ENCODE data around the gene GALNTL6. TPM values are rescaled to one million over a fixed set of nuclear protein-coding genes. Genes with fewer than 3 reads are reported as not detected.

The GALNTL6 gene
- total RNA-seq, 1 donor from 2014 or later: 0.16 TPM

DNA sequence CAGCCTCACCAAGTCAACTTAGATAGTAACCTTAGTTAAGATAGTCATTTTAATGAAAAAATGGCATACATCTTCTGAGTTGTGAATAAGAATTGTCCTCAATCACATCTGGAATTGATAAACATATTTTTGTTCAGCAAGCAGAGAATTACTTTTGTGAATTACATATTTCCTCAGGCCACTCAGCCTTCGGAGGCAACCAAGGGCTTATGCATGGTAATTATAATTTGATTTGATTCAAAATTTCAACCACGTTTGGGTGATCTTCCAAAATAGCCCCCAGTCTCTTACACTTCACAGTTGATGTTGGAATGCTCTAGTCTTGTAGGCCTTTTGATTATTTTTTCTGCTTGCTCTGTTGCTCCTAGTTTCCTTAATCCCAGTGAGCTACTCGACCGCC lies 63.4 kb downstream of the GALNTL6 start:
- DNase-seq (ENCODE audit: low spot score): no peak

DNA sequence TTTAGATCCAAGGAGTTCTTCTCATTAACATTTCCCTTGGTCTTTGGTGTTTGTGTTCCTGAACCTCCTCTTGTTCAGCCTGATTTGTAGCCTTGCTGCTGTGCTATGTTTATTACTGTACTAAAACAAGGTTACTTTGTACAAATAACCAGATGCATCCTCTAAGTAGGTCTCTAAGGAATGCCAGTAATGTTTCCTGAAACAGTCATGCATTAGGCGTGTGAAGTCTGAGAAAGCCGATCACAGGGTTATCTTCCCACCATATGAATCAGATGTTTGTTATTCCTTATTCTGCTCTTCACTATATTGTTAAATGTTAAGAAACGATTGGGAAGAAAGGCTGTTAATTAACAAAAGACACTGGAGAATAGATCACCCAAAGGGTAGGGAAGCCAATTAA lies 66.9 kb downstream of the GALNTL6 start:
- DNase-seq (ENCODE audit: low spot score): no peak

DNA sequence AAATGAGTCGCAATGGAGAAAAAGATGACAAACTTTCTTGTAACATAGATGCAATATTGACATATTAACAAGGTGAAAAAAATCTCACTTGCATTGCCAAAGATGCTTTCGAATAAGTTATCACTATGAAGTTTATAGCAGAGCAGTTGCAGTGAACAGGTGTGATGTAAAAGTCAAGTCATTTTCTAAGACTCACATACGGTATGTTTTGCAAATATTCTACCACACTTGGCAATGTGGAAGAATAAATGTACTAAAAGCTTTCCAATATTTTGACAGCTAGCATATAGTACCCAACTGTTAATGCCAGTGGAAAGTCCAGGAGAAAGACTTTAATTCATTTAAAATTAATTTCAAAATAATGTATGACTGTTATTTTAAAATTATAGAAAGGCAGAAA lies 76.5 kb downstream of the GALNTL6 start:
- DNase-seq (ENCODE audit: low spot score): no peak

DNA sequence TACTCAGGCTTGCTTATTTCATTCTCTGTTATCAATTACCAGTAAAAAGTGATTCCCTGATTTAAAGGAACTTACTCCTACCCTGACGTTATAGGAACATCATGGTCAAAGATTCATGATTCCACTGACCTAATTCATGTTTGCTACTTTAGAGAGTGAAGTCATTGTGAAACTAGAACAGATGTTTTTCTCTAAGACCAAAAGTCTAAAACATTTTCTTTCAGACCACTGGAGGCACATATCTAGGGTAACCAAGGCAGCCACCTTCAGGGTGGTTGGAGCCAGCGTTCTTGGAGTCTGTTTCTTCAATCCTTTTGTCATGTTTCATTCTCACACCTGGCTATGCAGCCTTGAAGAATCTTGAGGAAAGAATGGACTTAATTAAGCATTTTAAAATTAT lies 77.8 kb downstream of the GALNTL6 start:
- no peak for DNase-seq (ENCODE audit: low spot score)

DNA sequence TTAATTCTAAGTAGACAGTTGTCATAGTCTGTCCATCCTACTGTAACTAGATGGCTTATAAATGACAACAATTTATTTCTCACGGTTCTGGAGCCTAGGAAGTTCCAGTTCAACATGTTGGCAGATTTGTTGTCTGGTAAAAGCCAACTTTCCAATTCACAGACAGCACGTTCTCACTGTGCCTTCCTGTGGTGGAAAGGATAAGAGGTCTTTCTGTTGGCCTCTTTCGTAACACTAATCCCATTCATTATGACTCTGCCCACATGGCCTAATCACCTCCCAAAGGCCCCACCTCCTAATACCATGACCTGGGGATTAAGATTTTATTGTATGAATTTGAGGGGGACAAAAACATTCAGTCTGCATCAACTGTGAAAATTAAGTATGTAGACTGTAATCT lies 83.2 kb downstream of the GALNTL6 start:
- no peak for DNase-seq (ENCODE audit: low spot score)

DNA sequence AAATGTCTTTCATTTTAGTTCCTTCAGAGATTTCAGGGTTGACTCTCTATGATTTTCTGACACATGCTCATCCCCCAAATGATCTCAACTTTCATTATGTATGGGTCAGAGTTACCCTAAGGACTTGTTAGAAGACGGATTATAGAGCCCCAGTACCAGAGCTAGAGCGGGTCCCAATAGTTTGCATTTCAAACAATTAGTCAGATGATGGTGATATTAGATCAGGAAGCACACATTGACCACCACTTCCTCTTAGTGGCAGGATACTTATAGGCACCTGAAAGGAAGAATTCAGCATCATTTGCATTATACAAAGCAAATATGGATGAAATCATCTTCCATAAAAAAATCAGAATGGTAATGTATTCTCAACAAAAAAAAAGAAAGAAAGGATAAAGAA lies 106.1 kb downstream of the GALNTL6 start:
- no peak for DNase-seq (ENCODE audit: low spot score)

DNA sequence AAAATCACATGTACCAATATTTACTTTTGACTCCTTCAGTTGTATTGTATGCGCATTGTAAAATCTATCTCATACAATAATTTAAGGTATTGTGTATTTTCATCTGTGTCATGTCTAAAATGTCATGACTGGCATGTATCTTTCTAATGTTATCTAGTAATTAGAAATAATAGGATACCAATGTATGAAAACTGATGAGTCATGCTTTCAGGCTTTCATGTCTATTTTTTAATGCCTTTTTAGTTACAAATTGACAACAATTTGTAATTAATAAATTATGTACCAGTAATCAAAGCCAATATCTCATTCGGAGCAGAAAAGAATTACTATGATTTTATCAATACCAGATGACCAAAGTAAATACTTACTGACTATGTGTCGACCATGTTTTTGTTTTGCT lies 107.7 kb downstream of the GALNTL6 start:
- DNase-seq (ENCODE audit: low spot score): no peak

DNA sequence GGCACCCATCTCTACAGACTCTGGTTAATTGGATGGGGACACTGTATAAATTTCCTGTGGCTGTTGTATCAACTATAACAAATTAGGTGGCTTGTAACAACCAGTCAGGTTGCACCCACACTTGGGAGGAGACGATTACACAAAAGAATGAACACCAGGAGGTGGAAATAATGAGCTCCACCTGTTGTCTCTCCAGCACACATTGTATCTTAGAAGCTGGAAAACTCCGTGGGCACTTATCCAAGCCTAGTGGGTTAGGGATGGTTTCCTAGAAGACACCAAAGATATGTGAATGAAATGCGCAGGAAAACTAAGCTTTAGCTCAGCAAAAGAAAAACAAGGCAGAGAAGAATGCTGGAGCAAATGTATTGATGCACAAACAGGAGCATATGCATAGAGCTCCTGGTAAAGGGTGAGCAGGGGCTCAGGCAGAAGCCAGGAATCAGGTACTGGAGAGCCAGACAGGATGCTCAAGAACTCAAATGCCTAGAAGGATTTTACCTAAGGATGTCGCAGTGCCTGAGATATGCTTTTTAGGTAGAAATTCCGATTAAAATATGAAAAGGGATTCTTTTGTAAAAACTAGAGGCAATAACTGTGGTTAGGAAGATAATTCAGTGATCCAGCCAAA lies 111.7 kb downstream of the GALNTL6 start:
- DNase-seq (ENCODE audit: low spot score): no peak

DNA sequence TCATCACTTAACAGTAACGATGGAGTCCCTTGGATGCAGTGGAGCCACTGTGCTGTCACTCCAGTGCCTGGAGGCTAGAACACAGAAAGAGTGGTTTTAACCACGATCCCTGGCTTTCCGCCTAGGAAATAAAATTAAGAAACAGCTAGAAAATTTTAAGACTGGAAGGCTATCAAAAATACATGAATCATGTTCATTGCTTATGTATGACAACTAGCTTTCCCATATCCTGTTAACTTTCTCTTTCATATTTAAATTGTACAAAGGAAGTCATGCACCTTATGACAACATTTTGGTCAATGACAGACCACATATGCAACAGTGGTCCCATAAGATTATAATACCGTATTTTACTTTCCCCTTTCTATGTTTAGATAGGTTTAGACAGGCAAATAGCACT lies 115.1 kb downstream of the GALNTL6 start:
- no peak for DNase-seq (ENCODE audit: low spot score)

DNA sequence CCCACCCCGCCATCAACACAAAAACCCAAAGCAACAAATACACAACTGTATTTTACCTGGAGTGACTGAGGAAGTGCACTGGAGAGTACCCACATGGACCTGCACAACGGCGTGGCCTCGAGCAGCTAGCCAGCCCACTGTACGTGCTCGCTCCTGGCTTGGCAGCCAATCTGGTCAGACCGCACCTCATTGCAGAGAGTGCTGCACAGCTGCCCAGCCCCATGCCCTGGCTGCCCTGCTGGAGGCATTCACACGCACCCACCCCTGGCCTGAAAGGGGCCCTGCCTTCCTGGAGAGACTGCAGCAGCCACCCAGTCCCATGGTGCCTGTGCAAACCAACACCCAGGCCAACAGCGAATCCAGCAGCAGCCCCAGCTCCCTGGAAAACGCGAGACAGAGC lies 116.3 kb downstream of the GALNTL6 start:
- no peak for DNase-seq (ENCODE audit: low spot score)

DNA sequence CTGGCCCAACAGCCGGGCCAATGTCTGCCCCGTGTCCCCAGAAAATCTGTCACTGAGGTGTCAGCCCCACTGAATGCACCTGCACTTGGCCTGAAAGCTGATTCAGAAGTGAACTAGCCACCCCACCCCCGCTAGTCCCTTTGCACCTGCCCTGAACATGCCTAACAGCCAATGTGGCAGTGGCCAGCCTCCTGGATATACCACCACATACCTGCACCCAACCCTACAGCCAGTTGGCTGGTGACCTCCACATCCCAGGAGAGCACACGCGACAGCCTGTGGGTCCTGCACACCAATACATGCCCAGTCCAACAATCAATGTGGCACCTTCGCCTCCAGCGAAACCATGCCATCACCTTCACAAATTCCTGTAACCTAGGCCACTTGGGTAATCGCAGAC lies 116.7 kb downstream of the GALNTL6 start:
- no peak for DNase-seq (ENCODE audit: low spot score)

DNA sequence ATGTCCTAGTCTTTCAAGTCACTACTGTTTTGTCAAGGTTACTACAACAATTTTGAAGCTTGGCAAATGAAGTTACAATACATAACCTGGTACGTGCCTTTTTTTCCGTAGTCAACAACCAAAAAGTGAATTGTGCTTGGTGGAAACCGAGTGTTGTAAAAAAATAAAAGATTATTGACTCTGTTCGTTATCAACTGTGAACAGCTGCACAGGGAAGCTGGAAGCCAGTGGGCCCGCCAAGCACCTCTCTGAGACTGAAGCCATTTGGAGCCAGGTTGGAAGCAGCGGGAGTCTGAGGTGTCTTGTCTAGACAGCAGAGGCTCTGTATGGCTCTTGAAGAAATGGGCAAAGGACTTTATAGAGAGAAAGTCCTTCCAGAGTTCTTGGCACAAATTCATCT lies 119.0 kb downstream of the GALNTL6 start:
- DNase-seq (ENCODE audit: low spot score): no peak

DNA sequence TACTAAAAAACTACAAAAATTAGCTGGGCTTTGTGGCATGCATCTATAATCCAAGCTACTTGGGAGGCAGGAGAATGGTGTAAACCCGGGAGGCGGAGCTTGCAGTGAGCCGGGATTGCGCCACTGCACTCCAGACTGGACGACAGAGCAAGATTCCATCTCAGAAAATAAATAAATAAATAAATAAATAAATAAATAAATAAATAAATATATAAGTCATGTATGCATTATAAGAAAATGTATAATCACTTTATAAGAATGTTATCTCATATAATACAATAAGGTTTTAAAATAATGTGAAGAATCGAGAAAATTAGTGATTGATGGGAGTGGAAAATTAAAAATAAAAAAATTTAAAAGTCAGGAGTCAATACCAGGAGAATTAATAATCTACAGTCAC lies 127.5 kb downstream of the GALNTL6 start:
- DNase-seq (ENCODE audit: low spot score): no peak

DNA sequence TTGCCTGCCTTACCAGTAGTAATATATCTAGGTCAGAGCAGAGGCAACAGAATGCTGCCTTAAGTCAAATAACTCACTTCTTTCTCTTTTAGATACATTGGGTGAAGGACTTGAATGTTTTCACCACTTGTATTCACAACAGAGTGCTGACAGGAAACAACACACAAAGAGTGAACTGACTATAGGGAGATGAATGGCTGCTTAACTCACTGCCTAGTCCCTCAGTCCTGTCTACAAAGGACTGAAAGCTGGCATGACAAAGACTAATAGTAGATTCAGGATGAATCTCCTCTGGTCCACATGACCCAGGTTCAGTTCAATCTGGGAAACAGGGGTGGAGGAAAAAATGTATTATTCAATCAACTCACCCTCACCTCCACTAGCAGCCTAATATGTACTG lies 134.2 kb downstream of the GALNTL6 start:
- no peak for DNase-seq (ENCODE audit: low spot score)

DNA sequence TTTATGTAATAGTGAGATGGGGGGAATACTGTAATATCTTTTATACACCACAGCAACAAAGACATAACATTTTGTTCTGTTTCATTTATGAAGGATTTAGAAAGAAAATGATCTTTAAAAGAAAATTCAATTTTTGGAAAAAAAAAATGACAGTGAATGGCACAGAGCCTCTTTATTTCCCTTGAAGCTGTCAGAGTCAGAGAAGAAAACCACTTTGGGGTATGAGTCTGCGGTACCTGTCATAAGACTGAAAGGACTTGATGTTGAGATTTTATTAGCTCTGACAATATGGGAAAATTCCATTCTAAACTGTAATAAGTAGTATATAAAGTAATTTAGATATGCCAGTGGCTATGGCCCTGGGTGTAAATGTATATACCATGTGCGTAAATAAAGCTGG lies 134.8 kb downstream of the GALNTL6 start:
- no peak for DNase-seq (ENCODE audit: low spot score)

DNA sequence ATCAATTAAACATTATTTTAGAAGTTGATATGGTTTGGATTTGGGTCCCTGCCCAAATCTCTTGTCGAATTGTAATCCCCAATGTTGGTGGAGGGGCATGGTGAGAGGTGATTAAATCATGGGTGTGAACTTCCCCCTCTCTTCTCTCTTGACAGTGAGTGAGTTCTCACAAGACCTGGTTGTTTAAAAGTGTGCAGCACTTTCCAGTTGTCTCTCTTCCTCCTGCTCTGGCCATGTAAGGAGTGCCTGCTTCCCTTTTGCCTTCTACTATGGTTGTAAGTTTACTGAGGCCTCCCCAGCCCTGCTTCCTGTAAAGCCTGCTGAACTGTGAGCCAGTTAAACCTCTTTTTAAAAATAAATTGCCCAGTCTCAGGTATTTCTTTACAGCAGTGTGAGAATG lies 141.4 kb downstream of the GALNTL6 start:
- DNase-seq (ENCODE audit: low spot score): no peak

DNA sequence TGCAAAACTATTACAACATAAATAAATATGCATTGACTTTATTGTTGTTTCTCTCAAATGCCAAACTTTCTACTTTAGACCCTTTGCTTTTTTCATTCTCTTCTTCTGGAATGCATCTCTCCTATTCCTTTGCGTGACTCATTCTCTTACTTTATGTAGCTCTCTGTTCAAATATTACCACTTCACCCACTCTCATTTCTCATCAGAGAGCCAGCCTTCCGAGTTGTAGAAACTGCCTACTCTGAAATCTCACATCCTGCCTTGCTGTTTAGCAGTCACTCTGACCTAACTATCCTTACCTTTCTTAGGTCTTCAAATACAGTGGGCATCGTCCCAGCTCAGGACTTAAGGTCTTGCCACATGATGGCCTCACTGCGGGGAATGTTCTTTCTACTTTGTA lies 143.5 kb downstream of the GALNTL6 start:
- no peak for DNase-seq (ENCODE audit: low spot score)

DNA sequence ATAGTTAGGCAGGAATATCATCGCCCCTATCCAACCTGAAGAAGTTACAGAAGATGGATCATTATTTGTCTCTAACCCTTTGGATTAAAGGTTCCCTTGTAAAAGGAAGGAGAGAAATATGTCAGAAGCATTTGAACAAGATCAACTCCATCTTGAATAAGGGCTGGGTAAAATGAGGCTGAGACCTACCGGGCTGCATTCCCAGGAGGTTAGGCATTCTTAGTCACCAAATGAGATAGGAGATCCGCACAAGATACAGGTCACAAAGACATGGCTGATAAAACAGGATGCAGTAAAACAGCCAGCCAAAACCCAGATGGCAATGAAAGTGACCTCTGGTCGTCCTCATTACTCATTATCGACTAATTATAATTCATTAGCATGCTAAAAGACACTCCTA lies 148.9 kb downstream of the GALNTL6 start:
- no peak for DNase-seq (ENCODE audit: low spot score)

DNA sequence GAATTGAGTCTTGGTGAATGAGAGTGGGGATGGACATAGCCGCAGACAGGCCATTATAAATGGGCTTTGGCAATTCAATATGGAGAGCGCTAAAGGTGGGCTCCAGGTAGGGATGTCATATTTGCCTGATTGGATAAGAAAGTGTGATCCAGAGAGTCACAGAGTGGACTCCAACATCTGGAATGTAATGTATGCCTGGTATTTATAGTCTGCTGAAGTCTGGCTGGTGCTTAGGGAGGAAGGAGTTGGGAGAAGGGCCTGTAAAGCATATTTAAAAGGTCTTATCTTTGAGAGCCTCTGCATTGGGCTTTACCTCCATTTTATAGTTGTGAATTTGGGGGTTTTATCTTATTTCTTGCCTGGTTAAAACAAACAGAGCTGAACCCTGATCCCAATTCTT lies 153.2 kb downstream of the GALNTL6 start:
- DNase-seq (ENCODE audit: low spot score): no peak

DNA sequence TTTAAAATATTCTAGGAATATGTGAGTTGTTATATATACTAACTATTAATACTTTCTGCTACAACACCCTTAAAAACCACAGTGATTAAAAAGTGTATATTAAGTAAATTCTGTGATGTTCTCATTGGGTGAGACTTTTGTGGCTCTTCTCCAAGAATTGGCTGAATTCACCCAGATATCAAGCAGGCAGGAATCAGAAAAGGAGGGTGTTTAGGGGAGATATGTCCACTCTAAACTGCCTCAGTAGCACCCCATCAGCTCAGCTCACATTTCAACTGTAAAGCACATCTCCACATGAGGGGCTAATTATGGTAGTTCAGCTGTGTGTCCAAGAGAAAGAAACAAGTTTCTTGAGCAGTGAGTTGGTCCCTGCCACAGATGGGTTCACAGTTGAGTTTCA lies 165.0 kb downstream of the GALNTL6 start:
- DNase-seq (ENCODE audit: low spot score): no peak

DNA sequence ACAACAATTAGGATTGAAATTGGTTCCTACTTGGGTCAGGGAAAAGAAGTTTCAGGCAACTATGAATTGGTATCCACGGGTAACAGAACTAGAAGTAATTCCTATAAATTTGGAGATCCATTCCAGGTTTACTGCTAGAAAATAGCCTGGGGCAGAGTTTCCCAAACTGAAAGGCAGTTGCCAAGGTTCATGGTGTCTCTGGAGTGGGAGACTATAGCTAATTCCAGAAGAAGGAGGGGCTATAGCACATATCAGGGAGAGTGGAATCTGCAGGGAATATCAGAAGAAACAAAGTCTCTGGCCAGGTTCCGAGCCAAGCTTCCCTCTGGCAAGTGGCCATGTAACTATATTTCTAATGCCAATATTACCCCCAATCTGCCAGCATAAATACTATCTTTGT lies 166.3 kb downstream of the GALNTL6 start:
- DNase-seq (ENCODE audit: low spot score): no peak

DNA sequence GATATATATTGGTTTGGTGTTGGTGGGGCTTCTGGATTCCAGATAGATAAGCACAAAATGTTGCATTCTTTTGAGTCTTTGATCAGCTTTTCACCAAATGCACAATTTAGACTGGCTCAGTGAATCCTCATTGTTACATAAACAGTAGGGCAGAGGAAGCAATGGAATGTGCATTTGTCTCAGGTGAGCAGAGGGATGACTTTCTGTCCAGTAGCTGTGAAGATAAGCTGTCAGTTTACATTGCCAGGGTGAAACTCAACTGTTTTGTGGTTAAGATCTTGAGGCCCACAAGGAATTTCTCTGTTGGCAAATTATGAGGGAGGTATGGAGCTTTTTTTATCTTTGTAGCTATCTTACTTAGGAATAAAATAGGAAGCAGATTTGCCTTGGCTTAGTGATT lies 168.0 kb downstream of the GALNTL6 start:
- no peak for DNase-seq (ENCODE audit: low spot score)

DNA sequence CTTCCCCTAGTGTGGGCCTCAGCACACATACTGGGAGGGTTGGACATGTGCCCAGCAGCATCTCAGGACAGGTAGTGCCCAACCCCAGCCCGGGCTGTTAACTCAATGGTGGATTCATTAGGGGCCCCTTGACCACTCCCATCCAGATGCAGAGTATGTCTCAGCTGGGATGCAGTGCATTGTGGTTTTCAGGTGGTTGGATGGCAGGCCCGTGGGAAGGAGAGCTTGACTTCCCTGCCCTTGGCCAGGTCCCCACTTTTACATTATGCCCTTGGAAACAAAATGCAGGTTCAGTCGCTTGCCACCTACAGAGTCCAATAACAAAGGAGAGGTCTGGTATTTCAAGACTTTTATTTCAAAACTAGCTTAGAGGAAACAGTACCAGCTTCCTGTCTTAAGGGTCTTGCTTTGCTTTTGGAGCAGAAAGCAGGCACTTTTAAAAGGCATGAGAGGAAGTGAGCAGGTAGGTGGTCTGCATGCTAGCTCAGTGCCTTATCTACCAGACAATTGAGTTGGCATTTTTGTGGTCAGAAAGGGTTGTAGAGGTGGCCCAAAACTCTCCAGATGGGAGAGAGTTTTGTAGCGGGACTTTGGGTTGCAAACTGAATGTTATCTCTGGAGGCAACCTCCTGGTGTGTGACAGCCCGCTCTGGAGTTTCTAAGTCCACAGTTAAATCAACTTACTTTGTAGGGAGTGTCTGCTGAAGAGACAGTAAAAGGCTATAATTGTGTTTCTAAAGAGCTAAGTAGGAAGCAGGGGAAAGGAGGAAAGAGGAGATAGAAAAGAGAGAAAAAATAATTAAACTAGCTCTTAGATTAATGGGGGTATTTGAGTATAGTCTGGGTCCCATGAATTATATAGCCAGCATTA lies 171.0 kb downstream of the GALNTL6 start:
- DNase-seq (ENCODE audit: low spot score): no peak

All from mesenteric fat pad (tissue), 1 donor.